ENCODE data around the gene ARHGEF28. TPM values are rescaled to one million over a fixed set of nuclear protein-coding genes. Genes with fewer than 3 reads are reported as not detected.

The ARHGEF28 gene
- total and polyA plus RNA-seq, 9 of the 15 experiments (the other 6 are each of a cell fraction or from before 2014, with no cell fraction given), result 0.27 TPM; not detected in 8

DNA sequence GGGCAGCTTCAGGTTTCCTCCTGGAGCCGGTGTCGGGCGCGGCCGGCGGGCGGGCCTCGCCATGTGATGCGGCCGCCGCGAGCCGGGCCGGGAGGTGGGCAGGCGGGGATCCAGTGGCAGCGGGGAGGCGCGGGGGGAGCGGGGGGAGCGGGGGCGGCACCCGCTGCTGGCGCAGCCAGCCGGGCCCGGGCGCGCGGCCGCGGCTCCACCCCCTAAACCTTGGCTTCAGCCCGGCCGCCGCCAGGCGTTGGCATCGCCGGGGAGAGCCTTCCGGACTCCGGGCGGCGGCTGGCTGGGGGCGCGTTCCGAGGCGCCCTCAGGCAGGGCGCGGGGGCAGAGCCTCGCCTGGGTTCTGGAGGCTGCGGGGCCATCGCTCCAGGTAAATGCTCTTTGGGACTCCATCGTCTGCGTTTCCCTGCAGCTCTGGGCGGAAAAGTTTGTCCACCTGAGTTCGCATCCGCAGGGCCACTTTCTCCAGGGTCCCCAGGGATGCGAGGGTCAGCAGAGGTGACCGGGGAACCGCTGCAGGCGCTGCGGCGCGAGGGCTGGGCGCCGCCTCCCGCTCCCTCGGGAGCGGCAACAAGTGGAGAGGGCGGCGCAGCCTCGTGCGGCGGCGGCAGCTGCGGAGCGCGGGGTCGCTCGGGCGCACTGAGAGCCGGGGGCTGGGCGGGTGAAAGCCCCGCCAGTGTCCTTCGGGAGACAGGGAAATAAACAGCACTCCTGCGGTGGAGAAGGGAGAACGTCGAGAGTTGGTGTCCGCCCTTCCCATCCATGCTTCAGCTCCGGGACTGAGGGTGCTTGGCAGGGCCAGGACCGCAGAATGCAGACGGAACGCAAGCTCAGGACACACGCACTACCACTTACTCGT lies at the start of gene ARHGEF28 (continued):
- TF ChIP-seq, protein P1, sequence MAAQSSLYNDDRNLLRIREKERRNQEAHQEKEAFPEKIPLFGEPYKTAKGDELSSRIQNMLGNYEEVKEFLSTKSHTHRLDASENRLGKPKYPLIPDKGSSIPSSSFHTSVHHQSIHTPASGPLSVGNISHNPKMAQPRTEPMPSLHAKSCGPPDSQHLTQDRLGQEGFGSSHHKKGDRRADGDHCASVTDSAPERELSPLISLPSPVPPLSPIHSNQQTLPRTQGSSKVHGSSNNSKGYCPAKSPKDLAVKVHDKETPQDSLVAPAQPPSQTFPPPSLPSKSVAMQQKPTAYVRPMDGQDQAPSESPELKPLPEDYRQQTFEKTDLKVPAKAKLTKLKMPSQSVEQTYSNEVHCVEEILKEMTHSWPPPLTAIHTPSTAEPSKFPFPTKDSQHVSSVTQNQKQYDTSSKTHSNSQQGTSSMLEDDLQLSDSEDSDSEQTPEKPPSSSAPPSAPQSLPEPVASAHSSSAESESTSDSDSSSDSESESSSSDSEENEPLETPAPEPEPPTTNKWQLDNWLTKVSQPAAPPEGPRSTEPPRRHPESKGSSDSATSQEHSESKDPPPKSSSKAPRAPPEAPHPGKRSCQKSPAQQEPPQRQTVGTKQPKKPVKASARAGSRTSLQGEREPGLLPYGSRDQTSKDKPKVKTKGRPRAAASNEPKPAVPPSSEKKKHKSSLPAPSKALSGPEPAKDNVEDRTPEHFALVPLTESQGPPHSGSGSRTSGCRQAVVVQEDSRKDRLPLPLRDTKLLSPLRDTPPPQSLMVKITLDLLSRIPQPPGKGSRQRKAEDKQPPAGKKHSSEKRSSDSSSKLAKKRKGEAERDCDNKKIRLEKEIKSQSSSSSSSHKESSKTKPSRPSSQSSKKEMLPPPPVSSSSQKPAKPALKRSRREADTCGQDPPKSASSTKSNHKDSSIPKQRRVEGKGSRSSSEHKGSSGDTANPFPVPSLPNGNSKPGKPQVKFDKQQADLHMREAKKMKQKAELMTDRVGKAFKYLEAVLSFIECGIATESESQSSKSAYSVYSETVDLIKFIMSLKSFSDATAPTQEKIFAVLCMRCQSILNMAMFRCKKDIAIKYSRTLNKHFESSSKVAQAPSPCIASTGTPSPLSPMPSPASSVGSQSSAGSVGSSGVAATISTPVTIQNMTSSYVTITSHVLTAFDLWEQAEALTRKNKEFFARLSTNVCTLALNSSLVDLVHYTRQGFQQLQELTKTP (IDR thresholded peaks at IDR 0.05; ENCODE audit: low read depth in 1 of 2, partially characterized antibody in 2 of 2), result no peak
- TF ChIP-seq ZNF766 (CRISPR knock-in tag; conservative IDR thresholded peaks at IDR 0.05) (no peak), RBBP5 (IDR thresholded peaks at IDR 0.05; ENCODE audit: borderline replicate concordance, insufficient read depth, low read length, poor library complexity, severe bottlenecking) (no peak), CBFA2T2 (conservative IDR thresholded peaks at IDR 0.05) (no peak), CCAR2 (IDR thresholded peaks at IDR 0.05; ENCODE audit: low read depth, low read length) (no peak), DDX20 (tag; IDR thresholded peaks at IDR 0.05; ENCODE audit: low read depth) (no peak), ERF (CRISPR knock-in tag; IDR thresholded peaks at IDR 0.05) (no peak), KLF13 (tag; IDR thresholded peaks at IDR 0.05; ENCODE audit: borderline replicate concordance, low read depth) (no peak), RHOXF2B (CRISPR knock-in tag; conservative IDR thresholded peaks at IDR 0.05) (no peak)
- TF ChIP-seq, protein P2, sequence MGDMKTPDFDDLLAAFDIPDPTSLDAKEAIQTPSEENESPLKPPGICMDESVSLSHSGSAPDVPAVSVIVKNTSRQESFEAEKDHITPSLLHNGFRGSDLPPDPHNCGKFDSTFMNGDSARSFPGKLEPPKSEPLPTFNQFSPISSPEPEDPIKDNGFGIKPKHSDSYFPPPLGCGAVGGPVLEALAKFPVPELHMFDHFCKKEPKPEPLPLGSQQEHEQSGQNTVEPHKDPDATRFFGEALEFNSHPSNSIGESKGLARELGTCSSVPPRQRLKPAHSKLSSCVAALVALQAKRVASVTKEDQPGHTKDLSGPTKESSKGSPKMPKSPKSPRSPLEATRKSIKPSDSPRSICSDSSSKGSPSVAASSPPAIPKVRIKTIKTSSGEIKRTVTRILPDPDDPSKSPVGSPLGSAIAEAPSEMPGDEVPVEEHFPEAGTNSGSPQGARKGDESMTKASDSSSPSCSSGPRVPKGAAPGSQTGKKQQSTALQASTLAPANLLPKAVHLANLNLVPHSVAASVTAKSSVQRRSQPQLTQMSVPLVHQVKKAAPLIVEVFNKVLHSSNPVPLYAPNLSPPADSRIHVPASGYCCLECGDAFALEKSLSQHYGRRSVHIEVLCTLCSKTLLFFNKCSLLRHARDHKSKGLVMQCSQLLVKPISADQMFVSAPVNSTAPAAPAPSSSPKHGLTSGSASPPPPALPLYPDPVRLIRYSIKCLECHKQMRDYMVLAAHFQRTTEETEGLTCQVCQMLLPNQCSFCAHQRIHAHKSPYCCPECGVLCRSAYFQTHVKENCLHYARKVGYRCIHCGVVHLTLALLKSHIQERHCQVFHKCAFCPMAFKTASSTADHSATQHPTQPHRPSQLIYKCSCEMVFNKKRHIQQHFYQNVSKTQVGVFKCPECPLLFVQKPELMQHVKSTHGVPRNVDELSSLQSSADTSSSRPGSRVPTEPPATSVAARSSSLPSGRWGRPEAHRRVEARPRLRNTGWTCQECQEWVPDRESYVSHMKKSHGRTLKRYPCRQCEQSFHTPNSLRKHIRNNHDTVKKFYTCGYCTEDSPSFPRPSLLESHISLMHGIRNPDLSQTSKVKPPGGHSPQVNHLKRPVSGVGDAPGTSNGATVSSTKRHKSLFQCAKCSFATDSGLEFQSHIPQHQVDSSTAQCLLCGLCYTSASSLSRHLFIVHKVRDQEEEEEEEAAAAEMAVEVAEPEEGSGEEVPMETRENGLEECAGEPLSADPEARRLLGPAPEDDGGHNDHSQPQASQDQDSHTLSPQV (IDR thresholded peaks at IDR 0.05), result no peak
- TF ChIP-seq, protein P3, sequence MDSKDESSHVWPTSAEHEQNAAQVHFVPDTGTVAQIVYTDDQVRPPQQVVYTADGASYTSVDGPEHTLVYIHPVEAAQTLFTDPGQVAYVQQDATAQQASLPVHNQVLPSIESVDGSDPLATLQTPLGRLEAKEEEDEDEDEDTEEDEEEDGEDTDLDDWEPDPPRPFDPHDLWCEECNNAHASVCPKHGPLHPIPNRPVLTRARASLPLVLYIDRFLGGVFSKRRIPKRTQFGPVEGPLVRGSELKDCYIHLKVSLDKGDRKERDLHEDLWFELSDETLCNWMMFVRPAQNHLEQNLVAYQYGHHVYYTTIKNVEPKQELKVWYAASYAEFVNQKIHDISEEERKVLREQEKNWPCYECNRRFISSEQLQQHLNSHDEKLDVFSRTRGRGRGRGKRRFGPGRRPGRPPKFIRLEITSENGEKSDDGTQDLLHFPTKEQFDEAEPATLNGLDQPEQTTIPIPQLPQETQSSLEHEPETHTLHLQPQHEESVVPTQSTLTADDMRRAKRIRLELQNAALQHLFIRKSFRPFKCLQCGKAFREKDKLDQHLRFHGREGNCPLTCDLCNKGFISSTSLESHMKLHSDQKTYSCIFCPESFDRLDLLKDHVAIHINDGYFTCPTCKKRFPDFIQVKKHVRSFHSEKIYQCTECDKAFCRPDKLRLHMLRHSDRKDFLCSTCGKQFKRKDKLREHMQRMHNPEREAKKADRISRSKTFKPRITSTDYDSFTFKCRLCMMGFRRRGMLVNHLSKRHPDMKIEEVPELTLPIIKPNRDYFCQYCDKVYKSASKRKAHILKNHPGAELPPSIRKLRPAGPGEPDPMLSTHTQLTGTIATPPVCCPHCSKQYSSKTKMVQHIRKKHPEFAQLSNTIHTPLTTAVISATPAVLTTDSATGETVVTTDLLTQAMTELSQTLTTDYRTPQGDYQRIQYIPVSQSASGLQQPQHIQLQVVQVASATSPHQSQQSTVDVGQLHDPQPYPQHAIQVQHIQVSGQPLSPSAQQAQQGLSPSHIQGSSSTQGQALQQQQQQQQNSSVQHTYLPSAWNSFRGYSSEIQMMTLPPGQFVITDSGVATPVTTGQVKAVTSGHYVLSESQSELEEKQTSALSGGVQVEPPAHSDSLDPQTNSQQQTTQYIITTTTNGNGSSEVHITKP (IDR thresholded peaks at IDR 0.05; ENCODE audit: partially characterized antibody), result no peak
